A549 treated with Hydrocortisone at 1 μM for 4 hours (cell line): ENCODE results near the gene MVB12B. TPM values are rescaled to one million over a fixed set of nuclear protein-coding genes. Genes with fewer than 3 reads are reported as not detected.

ENCODE experiments used
- total RNA-seq: library from RNA; stranded (reverse); fragments of 200-300 nt; extraction: Qiagen RNA extraction; gene quantifications from 5 replicates; pipeline ENCODE4 v1.2.3, GENCODE V29; 2022

The MVB12B gene, protein sequence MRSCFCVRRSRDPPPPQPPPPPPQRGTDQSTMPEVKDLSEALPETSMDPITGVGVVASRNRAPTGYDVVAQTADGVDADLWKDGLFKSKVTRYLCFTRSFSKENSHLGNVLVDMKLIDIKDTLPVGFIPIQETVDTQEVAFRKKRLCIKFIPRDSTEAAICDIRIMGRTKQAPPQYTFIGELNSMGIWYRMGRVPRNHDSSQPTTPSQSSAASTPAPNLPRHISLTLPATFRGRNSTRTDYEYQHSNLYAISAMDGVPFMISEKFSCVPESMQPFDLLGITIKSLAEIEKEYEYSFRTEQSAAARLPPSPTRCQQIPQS
- 5.4 to 7.8 TPM (median 6.9 TPM) in 5 replicates for total RNA-seq

GRCh38 chr9:126326228-126327005 is at the start of gene MVB12B:
Gene MVB12B (plus strand): TSS chr9:126326829. CDS start chr9:126326930, 101 bp downstream.

